ENCODE data around the gene VWA8.
"Not testable (repeated sequence)": the region's sequence is repeated elsewhere in the genome, so short reads cannot be mapped to it uniquely, and the experiment has no call there.

The VWA8 gene

GRCh38 chr13:41919741-41920487 is 41.0 kb downstream of the VWA8 start:
- DNase-seq, result no peak

DNA sequence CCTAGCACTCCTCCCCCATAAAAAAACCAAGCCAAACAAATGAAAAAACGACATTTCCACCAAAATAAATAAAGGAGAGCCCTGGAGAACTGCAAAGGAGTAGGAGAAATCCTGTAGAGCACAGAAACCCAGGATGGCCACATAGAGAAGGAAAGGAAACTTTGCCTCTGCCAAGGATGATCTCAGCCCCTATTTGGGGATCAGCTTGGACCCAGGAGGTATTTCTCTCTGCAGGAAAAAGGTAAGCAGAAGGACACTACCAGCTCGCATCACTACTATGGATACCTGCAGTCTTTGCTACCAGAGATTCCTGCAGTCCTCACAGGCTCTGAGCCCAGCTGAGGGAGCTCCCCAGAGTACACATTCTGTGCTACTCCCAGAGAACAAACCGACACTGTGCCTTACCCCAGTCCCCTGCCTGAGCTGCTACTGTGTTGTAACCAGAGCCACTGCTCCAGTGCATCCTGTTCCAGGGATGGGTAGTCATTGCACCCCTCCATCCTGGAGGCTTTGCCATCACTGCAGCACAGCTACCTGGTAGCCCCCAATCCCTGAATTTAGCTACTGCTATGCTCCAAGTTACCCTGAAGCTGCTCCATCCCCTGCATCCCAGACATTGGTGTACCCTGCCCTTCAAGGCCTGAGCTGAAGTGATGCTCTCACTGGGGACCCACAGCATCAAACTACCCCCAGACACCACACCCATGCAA is 41.7 kb downstream of the VWA8 start:
- DNase-seq, result no peak

GRCh38 chr13:41917641-41918040 is 43.3 kb downstream of the VWA8 start:
- DNase-seq, result no peak

GRCh38 chr13:41916173-41916954 is 44.5 kb downstream of the VWA8 start:
- DNase-seq, result peak; percentile 22

DNA sequence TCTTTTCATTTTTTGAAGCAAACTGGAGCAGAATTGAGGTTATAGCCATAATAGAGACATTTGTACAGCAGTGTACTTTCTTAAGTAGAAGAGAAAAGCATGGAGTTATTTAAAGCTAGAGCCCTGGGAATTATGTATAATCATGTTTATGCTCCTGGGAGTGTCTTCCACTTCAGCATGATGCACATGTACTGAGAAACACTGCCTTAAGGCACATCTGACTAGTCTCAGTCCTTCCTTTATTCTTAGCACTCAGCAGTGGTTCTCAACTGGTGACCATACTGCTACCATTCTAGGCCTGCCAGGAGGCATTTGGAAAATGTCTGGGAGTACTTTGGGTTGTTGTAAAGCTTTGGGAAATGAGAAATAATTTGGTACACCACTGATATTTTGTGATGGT is 45.8 kb downstream of the VWA8 start:
- no peak for DNase-seq

DNA sequence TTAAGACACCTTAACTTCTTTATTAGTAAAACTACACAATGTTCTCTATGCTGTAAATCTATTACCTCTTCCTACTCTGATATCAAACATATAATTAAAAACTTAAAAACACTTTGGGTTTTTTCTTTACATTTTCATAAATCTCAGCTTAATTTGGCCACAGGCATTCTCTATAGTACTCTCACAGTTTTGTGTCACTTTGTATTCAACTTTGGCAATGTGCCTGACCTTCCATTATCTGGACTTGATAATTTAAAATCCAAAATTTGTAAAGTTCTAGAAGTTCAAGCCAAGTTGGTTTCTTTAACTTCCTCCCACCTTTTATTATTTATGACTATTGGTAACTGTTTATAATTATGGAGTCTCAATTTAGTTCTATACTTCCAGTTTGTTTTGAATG is 46.4 kb downstream of the VWA8 start:
- DNase-seq, result no peak

- DNase-seq, result no peak
These were observed 51.4 kb downstream of the VWA8 start for GRCh38 chr13:41909506-41909905.

- no peak for DNase-seq
These were observed 55.2 kb downstream of the VWA8 start for GRCh38 chr13:41905600-41906254.

DNA sequence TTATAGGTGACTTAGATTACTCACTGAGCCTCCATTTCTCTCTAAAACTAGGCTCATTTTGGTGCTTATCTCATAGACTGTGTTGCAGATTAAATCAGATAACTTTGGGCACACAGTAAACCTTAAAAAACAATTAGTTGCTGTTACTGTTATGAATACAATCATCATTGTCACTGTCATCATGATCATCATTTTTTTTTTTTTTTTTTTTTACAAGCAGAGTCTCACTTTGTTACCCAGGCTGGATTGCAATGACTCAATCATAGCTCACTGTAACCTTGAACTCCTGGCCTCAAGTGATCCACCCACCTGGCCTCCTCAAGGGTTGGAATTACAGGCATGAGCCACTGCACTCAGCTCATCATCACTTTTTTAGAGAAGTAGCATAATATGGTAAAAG is 60.0 kb downstream of the VWA8 start:
- DNase-seq, result no peak

DNA sequence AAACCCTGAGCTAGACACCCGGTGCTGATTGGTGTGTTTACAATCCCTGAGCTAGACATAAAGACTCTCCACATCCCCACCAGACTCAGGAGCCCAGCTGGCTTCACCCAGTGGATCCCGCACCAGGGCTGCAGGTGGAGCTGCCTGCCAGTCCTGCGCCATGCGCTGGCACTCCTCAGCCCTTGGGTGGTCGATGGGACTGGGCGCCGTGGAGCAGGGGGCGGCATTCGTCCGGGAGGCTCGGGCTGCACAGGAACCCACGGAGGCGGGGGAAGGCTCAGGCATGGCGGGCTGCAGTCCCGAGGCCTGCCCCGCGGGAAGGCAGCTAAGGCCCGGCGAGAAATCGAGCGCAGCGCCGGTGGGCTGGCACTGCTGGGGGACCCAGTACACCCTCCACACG is 62.5 kb downstream of the VWA8 start:
- DNase-seq, result not testable (repeated sequence)

- no peak for DNase-seq
These were observed 63.8 kb downstream of the VWA8 start for GRCh38 chr13:41897126-41897525.

- no peak for DNase-seq
These were observed 65.4 kb downstream of the VWA8 start for GRCh38 chr13:41895478-41895877.

DNA sequence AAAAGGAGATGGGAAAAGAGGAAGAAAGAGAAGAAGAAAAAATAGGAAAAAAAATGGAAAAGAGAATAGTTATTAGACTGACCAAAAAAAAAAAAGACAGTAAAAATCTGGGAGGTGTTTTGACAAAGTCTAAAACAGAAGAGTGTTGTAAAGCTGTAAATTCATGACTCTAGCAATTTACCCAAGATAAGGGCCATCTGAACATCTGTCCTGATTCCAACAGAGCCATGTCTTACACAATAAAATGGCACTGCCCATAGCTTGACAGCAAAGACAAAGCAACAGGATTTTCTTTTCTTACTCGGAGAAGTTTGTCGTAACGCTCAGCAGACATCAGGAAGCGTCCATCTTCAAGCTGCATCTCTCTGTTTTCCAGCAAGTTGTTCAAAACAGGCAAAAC is 69.8 kb downstream of the VWA8 start:
- no peak for DNase-seq

DNA sequence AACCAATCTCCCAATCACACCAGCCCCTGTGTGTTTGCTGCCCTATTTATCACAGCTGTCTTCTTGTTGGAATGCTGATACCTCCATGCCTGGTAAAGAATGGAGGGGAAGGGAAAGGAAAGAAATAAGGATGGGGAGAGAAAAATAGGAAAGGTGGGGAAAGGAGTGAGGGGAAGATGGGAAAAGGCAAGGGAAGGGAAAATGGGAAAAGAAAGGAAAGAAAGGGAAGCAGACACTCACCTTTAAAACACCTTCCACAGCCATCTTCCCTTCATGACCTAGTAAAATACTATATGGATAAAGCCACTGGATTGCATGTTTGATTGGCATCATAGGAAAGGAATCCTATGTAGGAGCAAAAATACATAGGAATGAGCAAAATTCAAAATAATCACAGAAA is 77.8 kb downstream of the VWA8 start:
- no peak for DNase-seq

- not testable (repeated sequence) for DNase-seq
These were observed 79.0 kb downstream of the VWA8 start for GRCh38 chr13:41881890-41882289.

GRCh38 chr13:41880966-41881365 is 79.9 kb downstream of the VWA8 start:
- no peak for DNase-seq

GRCh38 chr13:41864658-41865057 is 96.3 kb downstream of the VWA8 start:
- no peak for DNase-seq

DNA sequence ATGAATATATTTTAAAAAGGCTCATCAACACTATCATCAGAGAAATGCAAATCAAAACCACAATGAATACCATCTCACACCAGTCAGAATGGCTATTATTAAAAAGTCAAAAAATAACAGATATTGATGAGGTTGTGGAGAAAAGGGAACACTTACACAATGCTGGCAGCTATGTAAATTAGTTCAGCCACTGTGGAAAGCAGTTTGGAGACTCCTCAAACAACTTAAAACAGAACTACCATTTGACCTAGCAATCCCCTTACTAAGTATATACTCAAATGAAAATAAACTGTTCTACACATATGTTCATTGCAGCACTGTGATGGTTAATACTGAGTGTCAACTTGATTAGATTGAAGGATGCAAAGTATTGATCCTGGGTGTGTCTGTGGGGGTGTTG is 98.2 kb downstream of the VWA8 start:
- not testable (repeated sequence) for DNase-seq

DNA sequence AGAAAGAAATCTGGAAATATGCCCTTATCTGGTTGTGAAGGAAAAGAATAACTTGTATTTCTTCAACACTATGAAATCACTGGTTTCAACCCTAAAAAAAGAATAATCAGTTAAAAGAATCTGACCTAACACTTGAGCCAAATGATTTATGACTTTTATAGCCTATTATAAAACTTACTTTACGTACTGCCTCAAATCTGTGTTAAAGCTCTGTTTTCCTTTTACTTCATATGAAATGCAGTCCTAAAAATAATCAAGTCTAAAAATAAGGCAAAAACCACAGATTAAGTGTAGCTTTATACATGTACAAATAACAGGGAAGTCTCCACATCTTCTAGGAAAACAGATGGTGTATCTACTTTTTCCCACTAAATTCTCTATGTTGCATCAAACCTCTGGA is 101.3 kb downstream of the VWA8 start:
- no peak for DNase-seq

DNA sequence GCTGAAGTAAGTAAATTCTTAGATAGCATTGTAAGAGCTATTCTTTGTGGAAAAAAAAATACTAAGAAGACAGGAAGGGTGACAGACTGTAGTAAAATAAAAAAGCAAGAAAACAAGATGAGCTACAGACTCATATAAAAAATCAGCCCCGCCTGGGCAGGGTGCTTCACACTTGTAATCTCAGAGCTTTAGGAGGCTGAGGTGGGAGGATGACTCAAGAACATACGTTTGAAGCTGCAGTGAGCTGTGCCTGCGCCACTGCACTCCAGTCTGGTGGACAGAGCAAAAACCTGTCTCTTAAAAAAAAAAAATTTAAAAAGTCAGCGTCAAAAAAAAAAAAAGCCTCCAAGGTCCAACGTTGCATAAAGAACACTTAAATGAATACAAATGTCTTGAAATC is 102.1 kb downstream of the VWA8 start:
- no peak for DNase-seq

DNA sequence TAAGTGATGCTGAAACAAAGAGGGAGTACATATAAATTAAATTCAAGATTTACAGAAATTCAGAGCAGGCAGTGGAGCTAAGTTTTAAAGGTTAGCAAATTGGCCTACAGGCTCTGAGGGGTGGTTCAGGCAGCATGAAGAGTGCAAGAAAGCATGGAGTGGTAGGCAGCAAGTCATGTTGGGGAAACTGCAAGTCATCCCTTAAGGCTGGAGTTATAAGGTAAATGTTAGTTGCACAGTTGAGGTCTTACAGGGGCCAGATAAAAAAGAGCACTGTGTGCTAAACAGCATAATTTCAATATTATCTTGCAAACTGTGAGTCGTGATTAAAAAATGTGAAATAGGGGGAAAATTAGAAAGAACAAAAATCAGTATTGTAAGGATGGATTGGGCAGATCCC is 106.2 kb downstream of the VWA8 start:
- DNase-seq, result no peak

DNA sequence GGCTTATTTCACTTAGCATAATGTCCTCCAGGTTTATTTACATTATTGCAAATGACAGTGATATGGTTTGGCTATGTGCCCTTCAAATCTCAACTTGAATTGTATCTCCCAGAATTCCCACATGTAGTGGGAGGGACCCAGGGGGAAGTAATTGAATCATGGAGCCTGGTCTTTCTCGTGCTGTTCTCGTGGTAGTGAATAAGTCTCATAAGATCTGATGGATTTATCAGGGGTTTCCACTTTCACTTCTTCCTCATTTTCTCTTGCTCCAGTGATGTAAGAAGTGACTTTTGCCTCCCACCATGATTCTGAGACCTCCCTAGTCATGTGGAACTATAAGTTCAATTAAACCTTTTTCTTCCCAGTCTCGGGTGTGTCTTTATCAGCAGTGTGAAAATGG is 109.6 kb downstream of the VWA8 start:
- no peak for DNase-seq
